Thymus (tissue), 11 donors: ENCODE results near the gene LBX2. TPM values are rescaled to one million over a fixed set of nuclear protein-coding genes. Genes with fewer than 3 reads are reported as not detected.
"Not testable (repeated sequence)": the region's sequence is repeated elsewhere in the genome, so short reads cannot be mapped to it uniquely, and the experiment has no call there.

Source experiments
- DNase-seq, 9 donors: peaks; one replicate each; pipeline ENCODE4 v3.0.0-alpha.2; 2013; ENCODE audit warnings: low spot score in 9 of 9, low read depth in 6 of 9, missing footprints in 1 of 9
- H3K27ac ChIP-seq, 2 donors: one replicate each; pipeline ENCODE4 v1.5.1; 2013; ENCODE audit warnings: control low read depth in 1 of 2, low read depth in 1 of 2, low read length in 1 of 2, mild to moderate bottlenecking in 1 of 2, moderate library complexity in 1 of 2
- H3K27me3 ChIP-seq, 2 donors: one replicate each; pipeline ENCODE4 v1.5.1; 2013; ENCODE audit warnings: low read length in 1 of 2; ENCODE audit not compliant: control insufficient read depth in 2 of 2, insufficient read depth in 1 of 2
- H3K36me3 ChIP-seq, 2 donors: one replicate each; pipeline ENCODE4 v1.5.1; 2013; ENCODE audit warnings: low read length in 1 of 2, mild to moderate bottlenecking in 1 of 2, moderate library complexity in 1 of 2; ENCODE audit not compliant: control insufficient read depth in 2 of 2, insufficient read depth in 2 of 2
- H3K4me1 ChIP-seq, 2 donors: one replicate each; pipeline ENCODE4 v1.5.1; 2013; ENCODE audit warnings: low read length in 2 of 2; ENCODE audit not compliant: control insufficient read depth in 2 of 2, insufficient read depth in 2 of 2
- H3K4me3 ChIP-seq, 2 donors: one replicate each; pipeline ENCODE4 v1.5.1; 2013; ENCODE audit warnings: low read length in 2 of 2, control low read depth in 1 of 2, mild to moderate bottlenecking in 1 of 2
- H3K9me3 ChIP-seq, 2 donors: one replicate each; pipeline ENCODE4 v1.5.1; 2013; ENCODE audit warnings: low read length in 1 of 2, mild to moderate bottlenecking in 1 of 2; ENCODE audit not compliant: control insufficient read depth in 2 of 2, insufficient read depth in 1 of 2
- WGBS: extraction: QIAGEN DNeasy Blood & Tissue Kit; methylation state at CpG from one replicate; pipeline ENCODE4 v1.1.7; 2013; 5-methylcytosine and 5-hydroxymethylcytosine counted together
- polyA plus RNA-seq: library from polyadenylated mRNA; stranded (reverse); fragments of 200-250 nt; gene quantifications from one replicate; pipeline ENCODE4 v1.2.3, GENCODE V29; 2013
- total RNA-seq: library from RNA; stranded (reverse); fragments of 120-200 nt; gene quantifications from one replicate; pipeline ENCODE4 v1.2.4, GENCODE V29; 2013
- donor health status: healthy.

LBX2 gene
- total and polyA plus RNA-seq, 2 donors = 0.09 to 0.89 TPM

DNA sequence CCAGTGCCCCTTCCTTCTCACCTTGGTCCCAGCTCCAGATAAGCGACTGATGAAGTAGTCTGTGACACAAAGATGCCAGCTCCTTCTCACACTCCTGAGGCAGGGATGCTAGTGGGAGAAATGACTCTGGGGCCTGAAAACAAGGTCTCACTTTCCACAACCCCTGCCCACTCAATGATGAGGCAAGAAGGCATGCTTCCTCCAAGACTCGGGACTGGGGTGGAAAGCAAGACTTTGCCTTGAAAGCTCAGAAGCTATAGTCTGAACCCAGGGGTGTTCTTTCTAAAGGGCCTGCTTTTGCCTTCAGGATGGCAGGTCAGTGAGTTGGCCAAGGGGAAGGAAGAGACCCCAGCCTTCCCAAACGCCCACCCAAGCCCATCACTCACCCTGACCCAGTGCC is 18.0 kb downstream of the LBX2 start:
- no peak overlapping the region for H3K27ac ChIP-seq
- no peaks in the 10 kb centered on the region for H3K27me3 ChIP-seq
- no peaks in the 10 kb centered on the region for H3K9me3 ChIP-seq
- DNase-seq = no peak
- peaks cover 19 to 28% of the 10 kb centered on the region in 2 donors for H3K4me1 ChIP-seq
- H3K4me3 ChIP-seq = peak overlapping the region; percentile 96 to 98
- 88% methylated on average over 3 of the region's 3 CpGs for WGBS
- peaks cover 15 to 29% of the 10 kb centered on the region in 2 donors for H3K36me3 ChIP-seq

DNA sequence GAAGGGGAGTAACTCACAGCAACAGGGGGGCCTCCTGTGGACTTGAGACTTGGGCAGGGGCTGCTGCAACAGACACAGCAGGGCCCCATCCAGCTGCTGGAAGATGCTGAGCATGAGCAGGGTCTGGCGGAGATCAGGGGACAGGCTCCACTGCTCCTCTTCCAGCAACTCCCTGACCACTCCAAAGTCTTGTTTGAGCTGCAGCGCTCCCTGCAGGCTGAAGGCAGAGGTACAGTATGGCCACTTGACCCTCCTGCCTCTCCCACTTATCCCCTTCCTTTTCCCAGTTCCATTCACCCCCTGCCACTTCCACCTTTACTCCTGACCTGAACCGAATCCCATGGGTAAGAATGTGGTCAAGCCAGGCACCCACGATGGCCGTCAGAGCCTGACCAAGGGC is 24.5 kb downstream of the LBX2 start:
- peaks cover 0 to 2% of the 10 kb centered on the region in 2 donors for H3K9me3 ChIP-seq
- no peak overlapping the region for H3K4me3 ChIP-seq
- DNase-seq = no peak
- peaks cover 11 to 22% of the 10 kb centered on the region in 2 donors for H3K4me1 ChIP-seq
- no peak overlapping the region for H3K27ac ChIP-seq
- no peaks in the 10 kb centered on the region for H3K27me3 ChIP-seq
- WGBS = 96% methylated on average over 5 of the region's 5 CpGs
- peaks cover 22 to 43% of the 10 kb centered on the region in 2 donors for H3K36me3 ChIP-seq

GRCh38 chr2:74474481-74474880 is 24.9 kb downstream of the LBX2 start:
- 99% methylated on average over 6 of the region's 6 CpGs for WGBS

GRCh38 chr2:74472945-74473258 is 26.5 kb downstream of the LBX2 start:
- Histone ChIP-seq H3K4me3 (peak overlapping the region; percentile 61 to 68), H3K27ac (peak overlapping the region; percentile 95 to 98), H3K36me3 (peaks cover 22 to 39% of the 10 kb centered on the region in 2 donors), H3K9me3 (peaks cover 0 to 2% of the 10 kb centered on the region in 2 donors), H3K4me1 (peaks cover 11 to 22% of the 10 kb centered on the region in 2 donors), H3K27me3 (no peaks in the 10 kb centered on the region)
- 12% methylated on average over 7 of the region's 7 CpGs for whole genome bisulfite sequencing
- DNase-seq = no peak

More at GRCh38 chr2:74474481-74474880, 24.9 kb downstream of the LBX2 start:
- no peak overlapping the region for H3K27ac ChIP-seq
- DNase-seq = no peak
- no peaks in the 10 kb centered on the region for H3K27me3 ChIP-seq
- H3K4me1 ChIP-seq = peaks cover 11 to 22% of the 10 kb centered on the region in 2 donors
- peaks cover 0 to 2% of the 10 kb centered on the region in 2 donors for H3K9me3 ChIP-seq
- H3K36me3 ChIP-seq = peaks cover 22 to 42% of the 10 kb centered on the region in 2 donors
- no peak overlapping the region for H3K4me3 ChIP-seq

- DNase-seq = peak; percentile 89 to 98 (median 95)
- peaks cover 11 to 22% of the 10 kb centered on the region in 2 donors for H3K4me1 ChIP-seq
- H3K27me3 ChIP-seq = no peaks in the 10 kb centered on the region
- WGBS = under 1% methylated on average over 66 of the region's 66 CpGs
- H3K9me3 ChIP-seq = peaks cover 0 to 2% of the 10 kb centered on the region in 2 donors
- H3K4me3 ChIP-seq = peak within 1 kb of the TSS; percentile 61 to 68
- peak within 1 kb of the TSS; percentile 95 to 98 for H3K27ac ChIP-seq
- peaks cover 22 to 35% of the 10 kb centered on the region in 2 donors for H3K36me3 ChIP-seq
Measured at GRCh38 chr2:74472086-74472944, 27.1 kb downstream of the LBX2 start, which contains the start of gene MRPL53. MRPL53 (minus strand) TSS chr2:74472680; CDS start chr2:74472660, 20 bp downstream.

GRCh38 chr2:74471332-74472065 is 27.9 kb downstream of the LBX2 start:
- peaks cover 22 to 33% of the 10 kb centered on the region in 2 donors for H3K36me3 ChIP-seq
- H3K27me3 ChIP-seq = no peaks in the 10 kb centered on the region
- H3K27ac ChIP-seq = peak overlapping the region; percentile 95 to 98
- 73% methylated on average over 16 of the region's 16 CpGs for WGBS
- no peak for DNase-seq
- H3K4me3 ChIP-seq = peak overlapping the region; percentile 61 to 68
- H3K9me3 ChIP-seq = peaks cover 0 to 2% of the 10 kb centered on the region in 2 donors
- H3K4me1 ChIP-seq = peaks cover 11 to 22% of the 10 kb centered on the region in 2 donors

GRCh38 chr2:74470742-74471141 is 28.7 kb downstream of the LBX2 start:
- H3K27me3 ChIP-seq, DNase-seq, H3K4me3 ChIP-seq, H3K27ac ChIP-seq, H3K9me3 ChIP-seq: not testable (repeated sequence)
- WGBS = 97% methylated on average over 12 of the region's 12 CpGs
- Histone ChIP-seq H3K36me3 (peaks cover 16 to 30% of the 10 kb centered on the region in 2 donors), H3K4me1 (peaks cover 11 to 25% of the 10 kb centered on the region in 2 donors)

DNA sequence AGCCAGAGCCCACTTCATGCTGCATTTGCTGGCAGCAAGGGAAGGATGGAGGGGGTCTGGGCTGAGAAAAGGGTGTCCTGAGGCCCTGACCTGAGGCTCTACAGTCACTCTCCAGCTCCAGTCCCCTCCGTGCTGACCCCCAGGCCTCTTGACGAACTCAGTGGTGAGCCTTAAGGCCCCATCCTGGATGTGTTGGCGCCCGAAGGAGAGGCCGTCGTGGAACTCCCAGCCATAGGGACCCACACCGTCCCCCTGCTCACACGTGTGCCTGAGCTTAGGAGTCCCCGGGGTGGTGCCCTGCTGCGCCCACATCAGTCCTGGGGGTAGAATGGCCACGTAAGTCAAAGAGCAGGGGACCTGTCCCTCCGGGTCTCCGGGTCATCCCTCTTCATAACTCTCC is 35.0 kb downstream of the LBX2 start:
- peaks cover 6 to 15% of the 10 kb centered on the region in 2 donors for H3K4me1 ChIP-seq
- no peak overlapping the region for H3K27ac ChIP-seq
- H3K36me3 ChIP-seq = peaks cover 23 to 25% of the 10 kb centered on the region in 2 donors
- H3K27me3 ChIP-seq = no peaks in the 10 kb centered on the region
- H3K4me3 ChIP-seq = peak overlapping the region; percentile 61 to 77
- 16% methylated on average over 13 of the region's 13 CpGs for WGBS
- H3K9me3 ChIP-seq = no peaks in the 10 kb centered on the region
- no peak for DNase-seq

GRCh38 chr2:74462786-74463105 is 36.7 kb downstream of the LBX2 start:
- Histone ChIP-seq H3K9me3 (no peaks in the 10 kb centered on the region), H3K4me3 (no peak overlapping the region), H3K4me1 (peaks cover 12 to 22% of the 10 kb centered on the region in 2 donors), H3K27me3 (no peaks in the 10 kb centered on the region), H3K36me3 (peaks cover 23 to 25% of the 10 kb centered on the region in 2 donors), H3K27ac (no peak overlapping the region)
- 95% methylated on average over 4 of the region's 4 CpGs for WGBS
- no peak for DNase-seq
